Kidney (tissue), 14 donors: ENCODE measurements around the gene TNNC1. TPM values are rescaled to one million over a fixed set of nuclear protein-coding genes. Genes with fewer than 3 reads are reported as not detected.
A peak's percentile ranks its signal among the peaks of the same experiment; 100 is the strongest.

Source experiments
- DNase-seq, 5 donors: peaks; one replicate each; pipeline ENCODE4 v3.0.0-alpha.2; 2013 to 2020
- FAIRE-seq: peaks from 2 replicates; lab custom pipeline; 2012; peaks lifted over from hg19 to GRCh38; lab: Jason Lieb, UNC
- H3K27ac ChIP-seq, 2 donors: one replicate each; pipeline ENCODE4 v1.7.0; 2013; ENCODE audit warnings: low read depth in 2 of 2, low read length in 2 of 2, inconsistent platforms in 1 of 2
- H3K27me3 ChIP-seq: one replicate; pipeline ENCODE4 v1.7.1; 2013; ENCODE audit warnings: low read length, inconsistent platforms; ENCODE audit not compliant: control insufficient read depth, insufficient read depth
- H3K36me3 ChIP-seq, 3 donors: one replicate each; pipeline versions ENCODE4 v1.7.0 to v1.7.1; 2013; ENCODE audit warnings: low read length in 3 of 3, control low read depth in 1 of 3, inconsistent platforms in 1 of 3; ENCODE audit not compliant: insufficient read depth in 3 of 3, control insufficient read depth in 2 of 3
- H3K4me1 ChIP-seq, 3 donors: one replicate each; pipeline versions ENCODE4 v1.7.0 to v1.7.1; 2013; ENCODE audit warnings: low read length in 3 of 3, inconsistent platforms in 1 of 3, low read depth in 1 of 3; ENCODE audit not compliant: control insufficient read depth in 2 of 3, insufficient read depth in 2 of 3
- H3K4me3 ChIP-seq, 3 donors: one replicate each; pipeline versions ENCODE4 v1.7.0 to v1.8.1; 2013; ENCODE audit warnings: low read length in 3 of 3, control low read depth in 1 of 3, inconsistent platforms in 1 of 3
- H3K9ac ChIP-seq, 3 donors: one replicate each; pipeline versions ENCODE4 v1.7.0 to v1.7.1; 2013; ENCODE audit warnings: low read length in 3 of 3, control low read depth in 1 of 3, inconsistent platforms in 1 of 3
- H3K9me3 ChIP-seq, 3 donors: one replicate each; pipeline versions ENCODE4 v1.7.0 to v1.7.1; 2013; ENCODE audit warnings: low read length in 3 of 3, control low read depth in 1 of 3, inconsistent platforms in 1 of 3; ENCODE audit not compliant: control insufficient read depth in 2 of 3, insufficient read depth in 1 of 3
- CTCF ChIP-seq: IDR thresholded peaks from 3 replicates; pipeline ENCODE4 v1.5.1; 2012; ENCODE audit warnings: mild to moderate bottlenecking, moderate library complexity, borderline replicate concordance; ENCODE audit not compliant: insufficient read depth; ENCODE audit errors: extremely low read depth
- intact Hi-C: fragments of 100-400 bp; cut with DNase I; formaldehyde crosslinking; loops from one replicate; pipeline ENCODE4 v1.11.1; 2022
- polyA plus RNA-seq: library from polyadenylated mRNA; stranded (reverse); fragments of 350-450 nt; fragmentation: Illumina TruSeq; extraction: RNeasy Lipid Tissue Mini Kit (QIAGEN cat#74804); gene quantifications from one replicate; pipeline ENCODE4 v1.2.3, GENCODE V29; 2014; ENCODE audit warnings: low read depth, low replicate concordance; ENCODE audit not compliant: insufficient read depth
- total RNA-seq: library from RNA; stranded (reverse); fragmentation: NEBNext Ultra II Directional; extraction: Animal tissue kit (Norgen Biotek cat#: 25700); gene quantifications from one replicate; pipeline ENCODE4 v1.2.1, GENCODE V29; 2021
- donor health status: control.
- donor health status: control.
- donor health status: control.
- donor health status: control.
- donor health status: control.
- donor health status: DM: yes; HTN: yes; CAD: no.
- donor health status: Normal renal cell carcinoma (clear cell type).

The TNNC1 gene
- total and polyA plus RNA-seq, 2 donors from 2014 or later, result 2.2 to 86.6 TPM

- H3K4me1 ChIP-seq, result peaks cover 0 to 6% (median 0%) of the 10 kb centered on the region in 3 donors
- TF ChIP-seq CTCF, result no peak
- FAIRE-seq, result no peak
Observed at GRCh38 chr3:52438104-52438376, 15.8 kb downstream of the TNNC1 start.

GRCh38 chr3:52437326-52438103 is 16.3 kb downstream of the TNNC1 start:
- Histone ChIP-seq H3K4me3 (no peak overlapping the region), H3K27me3 (no peaks in the 10 kb centered on the region), H3K36me3 (no peaks in the 10 kb centered on the region), H3K27ac (no peak overlapping the region), H3K9me3 (no peaks in the 10 kb centered on the region), H3K9ac (no peak overlapping the region), H3K4me1 (peaks cover 0 to 7% (median 3%) of the 10 kb centered on the region in 3 donors)
- FAIRE-seq, result no peak
- intact Hi-C loops, result no loop called here
- peak in 2 of 5 donors; percentile 40 to 78 for DNase-seq
- no peak for TF ChIP-seq CTCF

More at GRCh38 chr3:52438104-52438376, 15.8 kb downstream of the TNNC1 start:
- H3K36me3 ChIP-seq, result no peaks in the 10 kb centered on the region
- intact Hi-C loops, result no loop called here
- DNase-seq, result no peak
- no peaks in the 10 kb centered on the region for H3K27me3 ChIP-seq
- H3K9me3 ChIP-seq, result no peaks in the 10 kb centered on the region
- H3K4me3 ChIP-seq, result no peak overlapping the region
- H3K9ac ChIP-seq, result no peak overlapping the region
- H3K27ac ChIP-seq, result no peak overlapping the region

GRCh38 chr3:52436500-52437149 is 17.2 kb downstream of the TNNC1 start:
- H3K27ac ChIP-seq, result no peak overlapping the region
- FAIRE-seq (no peak), DNase-seq (peak; percentile 60 to 89 (median 87))
- no peaks in the 10 kb centered on the region for H3K9me3 ChIP-seq
- intact Hi-C loops, result no loop called here
- TF ChIP-seq CTCF, result no peak
- H3K4me1 ChIP-seq, result peaks cover 0 to 8% (median 7%) of the 10 kb centered on the region in 3 donors
- no peaks in the 10 kb centered on the region for H3K36me3 ChIP-seq
- no peak overlapping the region for H3K9ac ChIP-seq
- no peaks in the 10 kb centered on the region for H3K27me3 ChIP-seq
- H3K4me3 ChIP-seq, result no peak overlapping the region
